RCC 7860 (cell line): ENCODE data around the gene IFNL3.
"Not testable (repeated sequence)": the region's sequence is repeated elsewhere in the genome, so short reads cannot be mapped to it uniquely, and the experiment has no call there.

Experiments
- DNase-seq: peaks from one replicate; pipeline ENCODE4 v3.0.0-alpha.2; 2015; ENCODE audit warnings: low spot score
- FAIRE-seq: peaks from 2 replicates; lab custom pipeline; 2012; peaks lifted over from hg19 to GRCh38; lab: Jason Lieb, UNC

The IFNL3 gene

GRCh38 chr19:39244410-39245100 lies at the start of gene IFNL3:
TSS of gene IFNL3 (minus strand) at chr19:39245006. CDS start at chr19:39244967, 39 bp downstream.
- FAIRE-seq, DNase-seq: not testable (repeated sequence)

GRCh38 chr19:39293394-39293793 lies 48.6 kb upstream of the IFNL3 start:
- no peak for FAIRE-seq
- no peak for DNase-seq

GRCh38 chr19:39284032-39284431 lies 39.2 kb upstream of the IFNL3 start:
- FAIRE-seq (no peak), DNase-seq (no peak)

- FAIRE-seq (no peak), DNase-seq (no peak)
Observed at GRCh38 chr19:39282021-39282420, 37.2 kb upstream of the IFNL3 start.

- FAIRE-seq (no peak), DNase-seq (no peak)
Observed at GRCh38 chr19:39277598-39277997, 32.8 kb upstream of the IFNL3 start.

- DNase-seq (no peak), FAIRE-seq (no peak)
Observed at GRCh38 chr19:39276740-39277139, 31.9 kb upstream of the IFNL3 start.

- no peak for DNase-seq
- no peak for FAIRE-seq
Observed at GRCh38 chr19:39275578-39275977, 30.8 kb upstream of the IFNL3 start.

GRCh38 chr19:39273859-39274258 lies 29.1 kb upstream of the IFNL3 start:
- DNase-seq, FAIRE-seq: not testable (repeated sequence)

- FAIRE-seq, result no peak
- no peak for DNase-seq
Observed at GRCh38 chr19:39270036-39270871, 25.4 kb upstream of the IFNL3 start.

- FAIRE-seq, DNase-seq: not testable (repeated sequence)
Observed at GRCh38 chr19:39269369-39269768, 24.6 kb upstream of the IFNL3 start.

GRCh38 chr19:39268531-39269223 lies 23.9 kb upstream of the IFNL3 start:
- not testable (repeated sequence) for FAIRE-seq, DNase-seq

- FAIRE-seq, result not testable (repeated sequence)
Observed at GRCh38 chr19:39268085-39268484, 23.3 kb upstream of the IFNL3 start, which contains the start of gene IFNL2. TSS of gene IFNL2 (plus strand) at chr19:39268396. CDS start at chr19:39268569, 173 bp downstream.

GRCh38 chr19:39265321-39265916 lies 20.6 kb upstream of the IFNL3 start:
- FAIRE-seq, result no peak
- DNase-seq, result no peak

More at GRCh38 chr19:39268085-39268484, 23.3 kb upstream of the IFNL3 start, which contains the start of gene IFNL2:
- DNase-seq, result not testable (repeated sequence)

GRCh38 chr19:39264306-39265290 lies 19.8 kb upstream of the IFNL3 start:
- FAIRE-seq (no peak), DNase-seq (no peak)

- DNase-seq (no peak), FAIRE-seq (no peak)
Observed at GRCh38 chr19:39263912-39264305, 19.1 kb upstream of the IFNL3 start.

- no peak for FAIRE-seq
- DNase-seq, result no peak
Observed at GRCh38 chr19:39262496-39262895, 17.7 kb upstream of the IFNL3 start.

GRCh38 chr19:39261704-39262103 lies 16.9 kb upstream of the IFNL3 start:
- no peak for DNase-seq
- no peak for FAIRE-seq

GRCh38 chr19:39257227-39257626 lies 12.4 kb upstream of the IFNL3 start:
- FAIRE-seq, result no peak
- no peak for DNase-seq

- DNase-seq, result no peak
- FAIRE-seq, result no peak
Observed at GRCh38 chr19:39254531-39255345, 9.9 kb upstream of the IFNL3 start.
